SKM-1 treated with dmso at 0.1 percent for 144 hours (cell line): ENCODE results near the gene FOXN1.
"Not testable (repeated sequence)": the region's sequence is repeated elsewhere in the genome, so short reads cannot be mapped to it uniquely, and the experiment has no call there.

Experiments used
- DNase-seq: peaks from one replicate; lab custom pipeline; 2025; ENCODE audit not compliant: unreplicated experiment; lab: John Stamatoyannopoulos, UW

Gene FOXN1, protein sequence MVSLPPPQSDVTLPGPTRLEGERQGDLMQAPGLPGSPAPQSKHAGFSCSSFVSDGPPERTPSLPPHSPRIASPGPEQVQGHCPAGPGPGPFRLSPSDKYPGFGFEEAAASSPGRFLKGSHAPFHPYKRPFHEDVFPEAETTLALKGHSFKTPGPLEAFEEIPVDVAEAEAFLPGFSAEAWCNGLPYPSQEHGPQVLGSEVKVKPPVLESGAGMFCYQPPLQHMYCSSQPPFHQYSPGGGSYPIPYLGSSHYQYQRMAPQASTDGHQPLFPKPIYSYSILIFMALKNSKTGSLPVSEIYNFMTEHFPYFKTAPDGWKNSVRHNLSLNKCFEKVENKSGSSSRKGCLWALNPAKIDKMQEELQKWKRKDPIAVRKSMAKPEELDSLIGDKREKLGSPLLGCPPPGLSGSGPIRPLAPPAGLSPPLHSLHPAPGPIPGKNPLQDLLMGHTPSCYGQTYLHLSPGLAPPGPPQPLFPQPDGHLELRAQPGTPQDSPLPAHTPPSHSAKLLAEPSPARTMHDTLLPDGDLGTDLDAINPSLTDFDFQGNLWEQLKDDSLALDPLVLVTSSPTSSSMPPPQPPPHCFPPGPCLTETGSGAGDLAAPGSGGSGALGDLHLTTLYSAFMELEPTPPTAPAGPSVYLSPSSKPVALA

DNA sequence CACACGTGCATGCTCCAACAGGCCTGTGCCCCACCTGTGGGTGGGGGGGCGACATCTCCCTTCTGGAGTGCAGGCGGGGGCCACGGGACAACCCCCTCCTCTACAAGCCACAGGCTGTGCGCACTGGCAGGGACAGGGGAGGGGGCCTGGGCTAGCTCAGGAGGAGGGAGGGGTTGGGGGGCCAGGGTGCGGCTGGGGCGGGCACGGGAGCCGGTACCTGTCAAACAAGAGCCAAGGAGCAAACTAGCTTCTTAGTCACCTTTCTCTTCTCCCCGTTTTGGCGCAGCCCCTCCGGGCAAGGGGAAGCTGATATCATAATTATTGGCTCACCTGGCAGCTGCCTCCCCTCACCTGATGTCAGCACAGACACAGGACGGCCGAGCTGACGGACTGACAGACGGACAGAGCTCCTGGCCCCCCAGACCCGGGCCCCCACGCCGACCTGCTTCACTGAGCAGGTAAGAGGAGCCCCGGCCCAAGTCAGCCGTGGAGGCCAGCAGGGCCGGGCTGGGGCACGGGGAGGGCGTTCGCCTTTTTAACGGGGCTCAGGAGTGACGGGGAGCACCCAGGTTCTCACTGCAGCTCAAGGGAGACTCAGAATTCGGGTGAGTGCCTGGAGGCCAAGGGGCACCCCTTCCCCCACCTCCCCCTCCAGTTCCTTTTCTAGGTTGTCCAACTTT is at the start of gene FOXN1:
FOXN1 (plus strand) TSS at position 363 of the 680 bp plus-strand sequence. CDS start 17,622 bp downstream, outside the sequence.
- no peak for DNase-seq

DNA sequence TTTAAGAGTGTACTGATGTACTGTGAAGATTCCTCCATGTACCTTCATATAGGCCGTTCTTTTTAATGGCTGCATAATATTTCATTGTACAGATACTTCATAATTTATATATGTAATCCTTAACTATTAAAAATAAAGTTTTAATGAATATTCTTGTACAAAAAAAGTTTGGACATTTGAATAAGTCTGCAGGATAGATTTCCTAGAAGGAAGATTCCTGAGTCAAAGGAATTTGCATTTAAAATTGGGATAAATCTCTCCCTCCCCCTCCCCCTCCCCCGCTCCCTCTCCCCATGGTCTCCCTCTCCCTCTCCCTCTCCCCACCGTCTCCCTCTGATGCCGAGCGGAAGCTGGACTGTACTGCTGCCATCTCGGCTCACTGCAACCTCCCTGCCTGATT is 48.3 kb upstream of the FOXN1 start:
- no peak for DNase-seq

DNA sequence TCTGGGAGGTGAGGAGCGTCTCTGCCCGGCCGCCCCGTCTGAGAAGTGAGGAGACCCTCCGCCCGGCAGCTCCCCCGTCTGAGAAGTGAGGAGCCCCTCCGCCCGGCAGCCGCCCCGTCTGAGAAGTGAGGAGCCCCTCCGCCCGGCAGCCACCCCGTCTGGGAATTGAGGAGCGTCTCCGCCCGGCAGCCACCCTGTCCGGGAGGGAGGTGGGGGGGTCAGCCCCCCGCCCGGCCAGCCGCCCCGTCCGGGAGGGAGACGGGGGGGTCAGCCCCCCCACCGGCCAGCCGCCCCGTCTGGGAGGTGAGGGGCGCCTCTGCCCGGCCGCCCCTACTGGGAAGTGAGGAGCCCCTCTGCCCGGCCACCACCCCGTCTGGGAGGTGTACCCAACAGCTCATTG is 47.3 kb upstream of the FOXN1 start:
- DNase-seq, result not testable (repeated sequence)

DNA sequence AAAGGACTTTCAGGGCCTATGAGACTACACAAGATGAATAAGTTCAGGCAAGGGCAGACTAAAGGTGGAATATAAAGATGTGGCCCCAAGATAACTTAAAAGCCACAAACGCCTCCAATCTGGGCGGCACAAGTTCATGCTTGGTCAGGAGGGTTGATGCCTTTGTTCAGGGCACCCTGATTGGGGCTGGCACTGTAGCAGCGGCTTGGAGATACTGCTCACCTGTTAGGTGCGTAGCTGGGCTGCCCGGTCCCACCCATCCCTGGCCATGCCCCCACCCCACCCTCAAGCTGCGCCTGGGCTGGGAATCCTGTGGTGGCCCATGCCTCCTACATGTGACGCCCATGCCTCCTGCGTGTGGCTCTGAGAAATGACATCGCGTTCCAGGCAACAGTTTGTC is 45.2 kb upstream of the FOXN1 start:
- DNase-seq, result no peak

DNA sequence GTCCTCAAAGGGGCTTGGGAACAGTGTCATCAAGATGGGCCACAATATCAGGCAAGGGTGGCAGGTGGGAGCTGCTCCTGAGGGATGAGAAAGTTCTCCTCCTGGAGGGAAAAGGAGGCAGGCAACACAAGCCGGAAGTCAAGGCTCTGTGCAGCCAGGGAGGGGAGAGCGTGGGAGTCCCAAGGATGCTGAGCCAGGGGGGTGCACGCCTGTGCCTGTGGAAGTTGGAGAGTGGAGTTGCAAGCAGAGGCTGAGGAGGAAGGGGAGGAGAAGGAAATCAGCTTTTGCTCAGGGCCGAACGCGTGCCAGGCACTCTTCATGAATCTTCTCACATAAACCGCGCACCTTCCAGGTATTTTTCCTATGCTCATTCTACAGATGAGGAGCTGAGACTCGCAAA is 40.1 kb upstream of the FOXN1 start:
- no peak for DNase-seq

DNA sequence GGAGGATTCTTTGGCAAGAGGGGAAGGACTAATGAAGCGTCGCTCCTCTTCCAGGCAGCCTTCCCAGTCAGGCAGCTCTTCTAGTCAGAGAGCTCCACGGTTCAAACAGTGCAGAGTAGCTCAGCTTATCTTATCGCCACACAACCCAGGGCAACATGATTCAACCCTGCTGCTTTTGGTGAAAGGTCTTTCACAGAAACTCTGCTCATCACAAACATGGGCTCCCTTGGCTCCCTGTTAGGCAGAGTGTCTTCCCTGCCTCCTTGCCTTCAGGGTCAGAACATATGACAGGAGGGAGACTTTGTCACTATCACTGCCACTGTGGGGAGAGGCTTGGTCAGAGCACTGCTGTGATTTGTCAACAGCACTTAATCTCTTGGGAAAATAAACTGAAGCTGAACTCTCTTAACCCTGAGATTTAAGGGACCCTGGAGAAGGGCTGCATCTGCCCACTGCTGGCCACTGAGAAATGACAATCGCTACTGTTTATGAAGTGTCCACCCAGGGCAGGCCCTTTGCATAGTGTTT is 39.6 kb upstream of the FOXN1 start:
- DNase-seq, result no peak

DNA sequence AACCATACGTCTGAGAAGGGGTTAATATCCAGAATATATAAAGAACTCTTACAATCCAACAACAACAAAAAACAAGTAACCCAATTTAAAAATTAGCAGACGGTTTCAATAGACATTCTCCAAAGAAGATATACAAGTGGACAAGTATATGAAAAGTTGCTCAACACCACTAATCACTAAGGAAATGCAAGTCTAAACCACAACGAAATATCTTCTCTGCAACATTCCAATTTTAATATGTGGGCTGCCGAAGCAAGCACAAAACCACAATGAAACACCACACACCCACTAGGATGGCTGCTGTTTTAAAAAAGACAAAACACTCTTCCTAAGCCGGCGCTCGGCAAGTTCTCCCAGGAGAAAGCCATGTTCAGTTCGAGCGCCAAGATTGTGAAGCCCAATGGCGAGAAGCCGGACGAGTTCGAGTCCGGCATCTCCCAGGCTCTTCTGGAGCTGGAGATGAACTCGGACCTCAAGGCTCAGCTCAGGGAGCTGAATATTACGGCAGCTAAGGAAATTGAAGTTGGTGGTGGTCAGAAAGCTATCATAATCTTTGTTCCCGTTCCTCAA is 38.6 kb upstream of the FOXN1 start:
- DNase-seq, result no peak

DNA sequence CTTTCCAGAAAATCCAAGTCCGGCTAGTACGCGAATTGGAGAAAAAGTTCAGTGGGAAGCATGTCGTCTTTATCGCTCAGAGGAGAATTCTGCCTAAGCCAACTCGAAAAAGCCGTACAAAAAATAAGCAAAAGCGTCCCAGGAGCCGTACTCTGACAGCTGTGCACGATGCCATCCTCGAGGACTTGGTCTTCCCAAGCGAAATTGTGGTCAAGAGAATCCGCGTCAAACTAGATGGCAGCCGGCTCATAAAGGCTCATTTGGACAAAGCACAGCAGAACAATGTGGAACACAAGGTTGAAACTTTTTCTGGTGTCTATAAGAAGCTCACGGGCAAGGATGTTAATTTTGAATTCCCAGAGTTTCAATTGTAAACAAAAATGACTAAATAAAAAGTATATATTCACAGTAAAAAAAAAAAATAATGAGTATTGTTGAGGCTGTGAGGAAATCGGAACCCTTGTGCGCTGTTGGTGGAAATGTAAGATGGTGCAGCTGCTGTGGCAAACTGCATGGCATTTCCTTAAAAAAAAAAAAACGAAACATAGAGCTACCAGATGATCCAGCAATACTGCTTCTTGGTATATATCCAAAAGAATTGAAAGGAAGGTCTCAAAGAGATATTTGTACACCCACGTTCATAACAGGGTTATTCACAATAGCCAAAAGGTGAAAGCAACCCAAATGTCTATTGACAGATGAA is 38.0 kb upstream of the FOXN1 start:
- not testable (repeated sequence) for DNase-seq

DNA sequence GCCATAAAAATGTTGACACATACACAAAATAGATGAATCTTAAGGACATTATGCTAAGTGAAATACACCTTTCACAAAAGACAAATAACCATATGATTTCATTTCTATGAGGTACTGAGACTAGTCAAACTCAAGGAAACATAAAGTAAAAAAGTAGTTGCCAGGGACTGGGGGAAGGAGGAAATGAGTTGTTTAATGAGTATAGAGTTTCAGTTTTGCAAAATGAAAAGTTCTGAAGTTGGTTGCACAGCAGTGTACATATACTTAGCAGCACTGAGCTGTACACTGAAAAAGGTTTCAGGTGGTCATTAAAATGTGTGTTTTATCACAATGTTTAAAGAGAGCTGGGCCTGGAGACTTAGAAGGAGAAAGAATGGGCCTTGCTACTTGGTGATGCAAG is 37.4 kb upstream of the FOXN1 start:
- DNase-seq, result no peak

DNA sequence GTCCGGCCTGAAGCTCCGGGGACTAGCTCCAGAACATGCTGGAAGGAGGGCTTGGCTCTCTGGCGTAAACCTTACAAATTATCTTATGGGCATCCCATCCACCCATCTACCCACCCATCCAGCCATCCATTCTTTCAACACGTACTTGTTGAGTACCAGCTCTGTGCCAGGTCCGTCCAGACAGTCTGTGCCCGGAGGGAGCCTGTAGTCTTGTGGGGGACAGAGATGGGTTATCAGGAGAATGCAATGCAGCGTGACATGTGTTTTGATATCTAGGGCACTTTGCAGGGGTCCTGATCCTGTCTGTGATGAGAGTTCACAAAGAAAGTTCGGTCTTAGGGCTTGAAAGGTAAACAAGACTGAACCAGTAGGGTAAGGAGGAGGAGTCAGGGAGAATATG is 36.8 kb upstream of the FOXN1 start:
- no peak for DNase-seq

DNA sequence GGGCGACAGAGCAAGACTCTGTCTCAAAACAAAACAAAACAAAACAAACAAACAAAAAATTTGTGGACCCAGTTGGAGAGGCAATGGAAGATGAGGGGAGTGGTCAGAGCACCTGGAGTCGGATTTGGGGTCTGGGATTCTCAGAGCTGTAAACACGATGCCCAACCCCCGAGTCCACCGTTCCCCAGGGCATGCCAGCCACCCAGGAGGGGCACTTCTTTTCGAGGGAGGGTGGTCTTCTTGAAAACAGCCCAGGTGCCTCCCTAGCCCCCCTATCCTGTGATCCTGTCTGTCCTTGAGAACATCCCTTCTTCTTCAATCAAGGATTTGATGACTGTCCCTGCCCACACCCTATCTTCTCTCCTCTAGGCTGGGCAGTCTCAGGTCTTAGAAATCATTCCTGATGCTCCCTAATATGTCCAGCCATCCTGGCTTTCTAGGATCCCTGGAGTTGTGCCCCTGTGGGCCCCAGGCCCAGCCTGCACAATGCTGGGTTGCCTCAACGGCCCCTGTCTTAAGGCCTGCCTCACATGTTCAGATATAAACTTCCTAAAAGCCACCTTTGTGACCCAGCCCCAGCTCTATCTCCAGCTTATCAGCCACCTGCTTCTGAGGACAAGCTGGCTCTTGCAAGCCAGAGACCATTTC is 35.8 kb upstream of the FOXN1 start:
- DNase-seq, result no peak

DNA sequence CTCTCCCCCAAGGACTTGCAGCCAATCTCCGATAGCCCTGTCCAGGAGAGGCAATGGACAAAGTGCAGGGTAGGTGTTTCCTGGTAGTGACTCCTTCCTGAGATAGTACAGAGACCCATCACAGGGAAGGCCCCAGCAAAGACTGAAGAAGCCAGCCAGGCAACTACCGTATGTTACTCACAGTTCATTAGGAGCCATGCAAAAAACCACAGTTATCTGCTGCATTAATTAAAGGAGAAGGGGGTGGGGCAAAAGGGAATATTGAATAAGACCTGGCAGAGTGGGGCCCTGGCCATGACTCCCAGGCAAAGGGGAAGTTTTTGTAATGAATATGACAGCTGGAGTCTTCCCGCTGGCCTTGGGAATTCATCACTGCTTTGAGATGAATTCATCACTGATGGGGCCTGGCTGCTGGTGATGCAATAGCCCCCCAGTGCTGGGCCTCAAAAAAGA is 35.2 kb upstream of the FOXN1 start:
- no peak for DNase-seq

DNA sequence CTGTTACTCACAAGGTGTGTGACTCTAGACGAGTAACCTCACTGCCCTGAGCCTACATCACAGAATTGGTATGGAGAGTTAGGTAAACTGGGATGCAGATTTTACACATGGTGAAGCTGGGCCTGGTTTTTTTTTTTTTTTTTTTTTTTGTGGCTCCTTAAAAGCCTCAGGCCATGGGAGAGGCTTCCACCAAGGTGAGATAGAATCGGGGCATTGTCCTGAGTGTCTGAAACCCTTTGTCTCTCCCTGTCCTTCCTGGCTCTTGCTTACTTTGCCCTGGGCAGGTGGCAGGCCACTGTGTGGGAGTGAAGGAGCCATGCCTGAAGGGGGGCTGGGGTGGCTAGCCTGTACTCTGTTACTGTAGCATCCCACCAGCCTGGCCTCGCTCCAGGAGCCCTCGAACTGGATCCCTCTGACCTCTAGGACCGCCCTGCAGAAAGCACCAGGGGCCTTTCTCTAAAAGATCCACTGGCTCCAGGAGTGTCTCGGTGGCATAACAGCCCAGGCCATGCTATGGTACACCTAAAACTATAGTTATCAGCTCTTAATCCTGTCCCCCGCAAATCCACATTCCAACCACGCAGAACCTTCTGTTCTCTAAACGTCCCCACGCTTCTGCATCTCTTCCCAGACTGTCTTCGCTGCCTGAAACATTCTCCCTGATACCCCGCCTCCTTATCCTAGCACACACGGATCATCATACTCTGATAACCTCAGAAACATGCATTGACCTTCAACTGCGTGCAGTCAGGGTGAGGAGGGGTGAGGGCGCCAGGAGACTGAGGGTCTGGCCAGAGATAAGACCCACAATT is 34.4 kb upstream of the FOXN1 start:
- DNase-seq, result no peak

DNA sequence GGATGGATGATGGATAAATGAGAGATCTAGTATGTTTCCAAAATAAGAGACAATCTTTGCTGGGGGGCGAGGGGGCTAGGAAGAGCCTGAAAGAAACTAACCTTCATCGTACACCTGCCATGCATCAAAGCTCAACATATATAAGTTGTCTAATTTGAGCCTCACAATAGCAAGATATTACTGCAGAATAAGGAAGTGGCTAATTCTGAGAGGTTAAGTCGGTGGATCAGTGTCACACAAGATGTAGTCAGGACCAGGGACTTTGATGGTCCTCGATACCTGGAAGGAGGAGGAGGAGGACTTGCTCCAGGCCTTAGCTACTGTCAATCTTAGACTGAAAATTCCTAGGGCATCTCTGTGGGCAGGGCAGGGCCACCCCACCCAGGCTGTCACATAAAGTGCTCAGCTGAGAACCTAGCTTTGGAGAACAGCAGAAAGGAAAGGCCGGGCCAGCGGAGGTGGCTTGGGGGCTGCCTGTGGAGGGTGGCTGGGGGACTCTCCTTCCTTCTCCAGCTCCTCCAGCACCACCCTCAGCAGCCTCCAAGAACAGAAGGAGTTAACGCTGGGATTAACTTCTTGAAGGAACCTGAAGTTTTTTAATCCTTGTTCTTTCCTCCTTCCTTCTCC is 33.2 kb upstream of the FOXN1 start:
- no peak for DNase-seq

DNA sequence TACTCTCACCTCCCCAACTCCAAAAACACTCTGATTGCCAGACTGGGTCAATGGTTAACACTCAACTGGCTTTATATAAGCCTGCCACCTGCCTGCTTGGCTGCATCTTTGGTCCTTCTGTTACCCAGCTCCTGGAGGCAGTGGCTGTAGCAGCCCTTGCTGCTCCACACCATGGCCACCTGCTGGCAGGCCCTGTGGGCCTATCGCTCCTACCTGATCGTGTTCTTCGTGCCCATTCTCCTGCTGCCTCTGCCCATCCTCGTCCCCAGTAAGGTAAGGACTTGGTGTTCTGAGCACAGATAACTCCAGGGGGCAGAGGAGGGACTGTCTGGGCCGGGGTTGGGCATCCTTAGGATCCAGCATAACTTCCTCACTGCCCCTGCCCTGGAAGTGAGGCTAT is 32.6 kb upstream of the FOXN1 start, which contains the start of gene SLC13A2:
SLC13A2 (plus strand) TSS at position 103 of the 400 bp plus-strand sequence; CDS start at position 172, 69 bp downstream.
- no peak for DNase-seq

DNA sequence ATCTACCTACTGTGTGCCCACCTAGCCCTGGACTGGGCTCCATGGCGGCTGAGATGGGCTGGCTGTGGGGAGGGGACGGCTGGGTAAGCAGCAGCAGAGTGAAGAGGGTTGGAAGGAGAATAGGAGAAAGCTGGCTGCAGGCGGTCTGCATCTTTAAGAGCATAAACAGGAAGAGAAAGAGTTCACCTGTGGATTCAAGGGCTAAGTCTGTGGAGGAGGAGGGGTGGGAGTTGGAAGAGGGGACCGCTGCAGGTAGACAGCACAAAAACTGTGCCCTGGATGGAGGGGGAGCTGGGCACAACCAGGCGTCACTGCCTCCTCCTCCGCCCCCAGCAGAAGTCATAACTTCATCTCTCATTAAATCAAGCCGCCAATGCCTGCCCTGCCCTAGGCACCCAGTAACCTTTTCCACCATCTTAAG is 32.0 kb upstream of the FOXN1 start:
- no peak for DNase-seq

DNA sequence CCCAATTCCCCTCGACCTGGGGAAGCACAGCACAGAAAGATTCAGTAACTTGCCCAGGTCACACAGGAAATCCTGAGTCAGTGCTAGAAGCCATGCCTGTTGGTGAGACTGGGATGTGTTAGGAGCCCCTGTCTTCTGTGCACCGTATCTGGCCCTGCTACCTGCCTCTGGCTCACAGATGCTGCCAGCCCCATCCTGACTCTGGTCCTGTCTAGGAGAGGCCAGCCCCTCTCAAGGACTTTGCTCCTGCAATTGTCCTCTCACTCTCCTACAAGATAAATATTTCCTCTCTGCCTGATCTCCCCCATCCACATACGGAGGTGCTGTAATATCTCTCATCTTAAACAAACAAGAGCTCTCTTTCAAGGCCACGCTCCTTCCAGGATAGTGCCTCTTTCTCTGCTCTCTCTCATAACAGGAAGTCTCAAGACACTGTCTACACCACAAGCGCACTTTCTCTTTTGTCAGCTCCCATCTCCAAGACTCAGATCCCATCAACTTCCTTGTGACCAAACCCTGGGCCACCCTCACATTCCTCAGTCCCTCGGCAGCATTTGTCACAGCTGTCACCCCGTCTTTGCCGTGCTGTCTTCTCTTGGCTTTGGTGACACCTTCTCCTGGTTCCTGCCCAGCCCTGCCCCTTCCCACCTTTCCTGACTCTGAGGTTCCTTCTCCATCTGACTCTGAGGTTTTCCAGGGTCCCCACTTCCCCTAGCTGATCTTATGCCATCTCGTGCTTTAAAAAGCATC is 30.8 kb upstream of the FOXN1 start:
- DNase-seq, result no peak
